ENCODE data around the gene TMEM207.

TMEM207 gene

GRCh38 chr3:190385731-190386688 lies 63.7 kb downstream of the TMEM207 start:
- peak; percentile 89 to 91 for DNase-seq (ENCODE audit: low read depth in 2 of 2)

DNA sequence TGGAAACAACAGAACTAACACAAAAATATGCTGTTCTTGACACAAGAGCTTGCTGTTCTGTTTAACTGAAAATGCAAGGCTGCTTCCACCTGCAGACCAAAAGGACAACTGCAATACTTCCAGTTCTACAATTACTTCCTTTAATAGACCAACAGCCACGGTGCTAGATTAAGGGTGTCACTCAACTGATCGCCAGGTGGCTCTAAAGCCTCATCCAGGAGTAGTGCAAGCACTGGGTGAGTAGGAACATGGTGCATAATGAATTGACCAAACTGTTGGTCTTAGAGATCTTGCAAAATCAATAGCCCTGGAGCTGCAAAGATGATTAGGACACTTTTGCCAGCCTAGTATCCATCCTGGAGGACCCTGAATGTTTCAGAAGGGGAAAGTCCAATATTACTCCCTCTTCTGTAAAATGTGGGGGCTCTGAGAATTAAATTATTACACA lies 65.4 kb downstream of the TMEM207 start:
- no peak for DNase-seq (ENCODE audit: low read depth in 2 of 2)

GRCh38 chr3:190382082-190382481 lies 67.6 kb downstream of the TMEM207 start:
- DNase-seq (ENCODE audit: low read depth in 2 of 2), result peak; percentile 57 to 60

GRCh38 chr3:190381441-190381840 lies 68.3 kb downstream of the TMEM207 start:
- DNase-seq (ENCODE audit: low read depth in 2 of 2), result no peak

GRCh38 chr3:190380184-190380583 lies 69.5 kb downstream of the TMEM207 start:
- no peak for DNase-seq (ENCODE audit: low read depth in 2 of 2)
